ENCODE data around the gene DNMBP.

DNA sequence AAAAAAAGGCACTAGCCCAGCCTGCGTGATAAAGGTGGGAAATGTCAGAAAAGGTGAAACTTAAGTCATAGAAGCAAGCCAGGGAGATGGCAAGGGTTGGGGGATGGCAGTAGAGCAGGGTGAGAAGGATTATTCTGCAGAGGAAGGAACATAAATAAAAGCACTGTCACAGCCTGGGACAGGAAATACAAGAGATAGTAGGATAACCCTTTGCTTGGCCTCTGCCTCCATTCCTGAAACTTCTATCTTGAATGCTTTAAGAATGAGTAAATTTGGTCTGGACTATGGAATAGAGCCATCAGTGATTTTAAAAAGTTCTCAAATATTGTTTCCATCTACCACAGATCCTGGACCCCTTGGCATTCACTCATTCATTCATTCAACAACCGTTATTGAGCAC lies 177.3 kb downstream of the DNMBP start:
- TF ChIP-seq, protein P1, sequence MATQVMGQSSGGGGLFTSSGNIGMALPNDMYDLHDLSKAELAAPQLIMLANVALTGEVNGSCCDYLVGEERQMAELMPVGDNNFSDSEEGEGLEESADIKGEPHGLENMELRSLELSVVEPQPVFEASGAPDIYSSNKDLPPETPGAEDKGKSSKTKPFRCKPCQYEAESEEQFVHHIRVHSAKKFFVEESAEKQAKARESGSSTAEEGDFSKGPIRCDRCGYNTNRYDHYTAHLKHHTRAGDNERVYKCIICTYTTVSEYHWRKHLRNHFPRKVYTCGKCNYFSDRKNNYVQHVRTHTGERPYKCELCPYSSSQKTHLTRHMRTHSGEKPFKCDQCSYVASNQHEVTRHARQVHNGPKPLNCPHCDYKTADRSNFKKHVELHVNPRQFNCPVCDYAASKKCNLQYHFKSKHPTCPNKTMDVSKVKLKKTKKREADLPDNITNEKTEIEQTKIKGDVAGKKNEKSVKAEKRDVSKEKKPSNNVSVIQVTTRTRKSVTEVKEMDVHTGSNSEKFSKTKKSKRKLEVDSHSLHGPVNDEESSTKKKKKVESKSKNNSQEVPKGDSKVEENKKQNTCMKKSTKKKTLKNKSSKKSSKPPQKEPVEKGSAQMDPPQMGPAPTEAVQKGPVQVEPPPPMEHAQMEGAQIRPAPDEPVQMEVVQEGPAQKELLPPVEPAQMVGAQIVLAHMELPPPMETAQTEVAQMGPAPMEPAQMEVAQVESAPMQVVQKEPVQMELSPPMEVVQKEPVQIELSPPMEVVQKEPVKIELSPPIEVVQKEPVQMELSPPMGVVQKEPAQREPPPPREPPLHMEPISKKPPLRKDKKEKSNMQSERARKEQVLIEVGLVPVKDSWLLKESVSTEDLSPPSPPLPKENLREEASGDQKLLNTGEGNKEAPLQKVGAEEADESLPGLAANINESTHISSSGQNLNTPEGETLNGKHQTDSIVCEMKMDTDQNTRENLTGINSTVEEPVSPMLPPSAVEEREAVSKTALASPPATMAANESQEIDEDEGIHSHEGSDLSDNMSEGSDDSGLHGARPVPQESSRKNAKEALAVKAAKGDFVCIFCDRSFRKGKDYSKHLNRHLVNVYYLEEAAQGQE (IDR thresholded peaks at IDR 0.05; ENCODE audit: insufficient read depth in 1 of 2, low read depth in 2 of 2, low read length in 2 of 2): no peak
- no peak for TF ChIP-seq TAF1 (IDR thresholded peaks at IDR 0.05; ENCODE audit: borderline replicate concordance, insufficient read depth, low read length)
- TF ChIP-seq POLR2AphosphoS5 (IDR thresholded peaks at IDR 0.05; ENCODE audit: low read depth, low read length): no peak
- no peak for TF ChIP-seq SIN3A (IDR thresholded peaks at IDR 0.05; ENCODE audit: borderline replicate concordance, insufficient read depth, low read length)

Data from PFSK-1 (cell line).